ENCODE data around the gene ATP10B.

- TF ChIP-seq CTCF (tag by site-specific recombination; IDR thresholded peaks at IDR 0.05) (no peak), ZNF585B (tag by site-specific recombination; IDR thresholded peaks at IDR 0.05) (no peak), HOXC10 (CRISPR knock-in tag; IDR thresholded peaks at IDR 0.05) (no peak), ZNF292 (tag by site-specific recombination; IDR thresholded peaks at IDR 0.05; ENCODE audit: borderline replicate concordance, low read depth) (no peak), HIC1 (tag by site-specific recombination; IDR thresholded peaks at IDR 0.05) (no peak)
These were observed 251.0 kb downstream of the ATP10B start for GRCh38 chr5:160601046-160601445.

All from HEK293 (cell line).